GM19099 (cell line): ENCODE data around the gene GHR.

Experiments
- POLR2A ChIP-seq: IDR thresholded peaks from 3 replicates; pipeline ENCODE4 v1.6.1; 2011; ENCODE audit warnings: low read depth; ENCODE audit not compliant: insufficient read length; ENCODE audit errors: extremely low read depth

GHR gene

DNA sequence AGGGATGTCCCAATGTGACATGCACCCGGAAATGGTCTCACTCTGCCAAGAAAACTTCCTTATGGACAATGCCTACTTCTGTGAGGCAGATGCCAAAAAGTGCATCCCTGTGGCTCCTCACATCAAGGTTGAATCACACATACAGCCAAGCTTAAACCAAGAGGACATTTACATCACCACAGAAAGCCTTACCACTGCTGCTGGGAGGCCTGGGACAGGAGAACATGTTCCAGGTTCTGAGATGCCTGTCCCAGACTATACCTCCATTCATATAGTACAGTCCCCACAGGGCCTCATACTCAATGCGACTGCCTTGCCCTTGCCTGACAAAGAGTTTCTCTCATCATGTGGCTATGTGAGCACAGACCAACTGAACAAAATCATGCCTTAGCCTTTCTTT lies 295.8 kb downstream of the GHR start:
- TF ChIP-seq POLR2A, result no peak

DNA sequence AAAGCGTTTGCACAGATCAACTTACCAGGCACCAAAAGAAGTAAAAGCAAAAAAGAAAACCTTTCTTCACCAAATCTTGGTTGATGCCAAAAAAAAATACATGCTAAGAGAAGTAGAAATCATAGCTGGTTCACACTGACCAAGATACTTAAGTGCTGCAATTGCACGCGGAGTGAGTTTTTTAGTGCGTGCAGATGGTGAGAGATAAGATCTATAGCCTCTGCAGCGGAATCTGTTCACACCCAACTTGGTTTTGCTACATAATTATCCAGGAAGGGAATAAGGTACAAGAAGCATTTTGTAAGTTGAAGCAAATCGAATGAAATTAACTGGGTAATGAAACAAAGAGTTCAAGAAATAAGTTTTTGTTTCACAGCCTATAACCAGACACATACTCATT lies 297.0 kb downstream of the GHR start:
- TF ChIP-seq POLR2A, result no peak

DNA sequence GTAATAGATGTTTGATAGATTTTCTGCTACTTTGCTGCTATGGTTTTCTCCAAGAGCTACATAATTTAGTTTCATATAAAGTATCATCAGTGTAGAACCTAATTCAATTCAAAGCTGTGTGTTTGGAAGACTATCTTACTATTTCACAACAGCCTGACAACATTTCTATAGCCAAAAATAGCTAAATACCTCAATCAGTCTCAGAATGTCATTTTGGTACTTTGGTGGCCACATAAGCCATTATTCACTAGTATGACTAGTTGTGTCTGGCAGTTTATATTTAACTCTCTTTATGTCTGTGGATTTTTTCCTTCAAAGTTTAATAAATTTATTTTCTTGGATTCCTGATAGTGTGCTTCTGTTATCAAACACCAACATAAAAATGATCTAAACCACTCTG lies 298.2 kb downstream of the GHR start:
- TF ChIP-seq POLR2A, result no peak

DNA sequence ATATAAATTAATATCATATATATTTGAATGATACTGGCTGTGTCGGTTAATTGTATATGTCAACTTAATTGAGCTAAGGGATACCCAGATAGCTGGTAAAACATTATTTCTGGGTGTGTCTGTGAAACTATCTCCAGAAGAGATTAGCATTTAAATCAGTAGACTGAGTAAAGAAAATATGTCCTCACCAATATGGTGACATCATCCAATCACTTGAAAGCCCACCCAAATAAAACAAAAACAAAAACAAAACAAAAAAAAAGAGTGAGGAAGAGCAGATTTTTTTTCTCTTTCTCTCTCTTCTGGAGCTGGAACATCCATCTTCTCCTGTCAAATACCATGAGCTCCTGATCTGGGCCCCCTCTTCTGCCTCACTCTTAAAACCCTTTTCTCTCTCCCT lies 317.7 kb downstream of the GHR start:
- no peak for TF ChIP-seq POLR2A

DNA sequence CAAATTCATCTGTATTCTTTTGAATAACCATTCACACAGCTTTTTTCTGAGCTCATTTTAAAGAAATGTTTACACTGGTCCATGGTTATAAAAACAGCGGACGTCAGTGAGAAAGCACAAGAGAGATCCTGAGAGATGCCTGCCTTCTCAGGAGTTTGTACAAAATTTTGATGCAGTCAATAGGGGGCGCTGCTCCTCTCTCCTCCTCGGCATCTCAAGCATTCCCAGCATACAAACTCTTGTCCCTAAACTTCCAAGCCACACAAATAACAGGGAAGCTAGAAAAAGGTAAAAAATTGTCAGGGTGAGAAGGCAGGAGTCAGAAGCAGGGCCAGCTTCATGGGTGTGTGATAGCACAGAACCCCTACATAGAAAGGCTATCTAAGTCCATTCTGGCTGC lies 322.2 kb downstream of the GHR start:
- TF ChIP-seq POLR2A, result no peak

DNA sequence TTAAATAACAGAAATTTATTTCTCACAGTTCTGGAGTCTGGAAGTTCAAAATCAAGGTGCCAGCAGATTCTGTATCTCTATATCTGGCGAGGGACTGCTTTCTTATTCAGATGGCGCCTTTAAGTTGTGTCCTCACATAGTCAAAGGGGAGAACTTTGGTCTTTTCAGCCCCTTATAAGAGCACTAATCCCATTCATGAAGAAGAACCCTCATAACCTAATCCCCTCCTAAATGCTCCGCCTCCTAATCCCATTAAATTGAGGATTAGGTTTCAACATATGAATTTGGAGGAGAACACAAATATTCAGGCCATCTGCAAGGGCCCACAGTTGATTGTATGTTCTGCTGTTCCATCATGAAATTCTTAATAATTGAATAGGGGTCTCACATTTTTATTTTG lies 322.6 kb downstream of the GHR start:
- TF ChIP-seq POLR2A, result no peak

DNA sequence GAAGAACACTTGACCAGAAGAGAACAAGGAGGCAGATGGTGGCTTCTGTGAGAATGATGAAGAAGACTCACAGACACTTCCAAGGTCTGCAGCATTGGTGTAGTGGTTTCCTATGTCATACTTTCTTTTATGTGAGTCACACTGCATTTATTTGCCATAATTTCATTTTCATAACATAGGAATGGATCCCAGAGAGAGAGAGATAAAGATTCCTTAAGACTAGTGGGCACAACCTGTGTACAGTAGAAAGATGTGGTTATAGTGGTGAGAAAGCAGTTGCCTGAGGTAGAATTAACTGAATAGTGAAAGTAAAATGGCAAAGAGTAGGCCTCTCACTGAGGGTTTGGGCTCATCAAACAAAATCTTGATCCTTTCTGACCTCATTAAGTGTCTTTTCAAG lies 325.8 kb downstream of the GHR start:
- no peak for TF ChIP-seq POLR2A

DNA sequence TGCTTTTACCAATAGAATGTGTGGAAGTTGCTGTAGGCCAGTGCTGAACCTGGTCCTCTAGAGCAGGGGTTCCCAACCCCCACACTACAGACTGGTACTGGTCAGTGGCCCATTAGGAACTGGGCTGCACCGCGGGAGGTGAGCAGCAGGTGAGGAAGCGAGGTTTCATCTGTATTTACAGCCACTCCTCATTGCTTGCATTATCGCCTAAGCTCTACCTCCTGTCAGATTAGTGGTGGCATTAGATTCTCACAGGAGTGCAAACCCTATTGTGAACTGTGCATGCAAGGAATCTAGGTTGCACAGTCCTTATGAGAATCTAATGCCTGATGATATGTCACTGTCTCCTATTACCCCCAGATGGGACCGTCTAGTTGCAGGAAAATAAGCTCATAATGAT lies 327.3 kb downstream of the GHR start:
- TF ChIP-seq POLR2A, result no peak

DNA sequence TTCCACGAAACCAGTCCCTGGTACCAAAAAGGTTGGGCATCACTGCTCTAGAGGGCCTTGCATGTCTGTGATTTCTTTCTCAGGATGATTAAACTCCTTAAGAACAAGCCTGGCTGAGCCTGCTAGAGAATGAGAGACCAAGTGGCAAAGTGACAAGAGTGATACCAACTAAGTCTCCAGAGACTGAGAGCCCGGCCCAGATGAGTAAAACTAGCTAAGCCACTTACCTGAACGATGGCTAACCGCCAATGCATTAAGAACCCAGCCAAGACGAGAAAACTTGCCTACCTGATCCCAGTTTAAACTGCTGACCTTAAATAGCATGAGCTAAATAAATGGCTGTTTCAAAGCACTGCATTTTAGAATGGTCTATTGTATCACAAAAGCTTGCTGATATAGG lies 327.8 kb downstream of the GHR start:
- no peak for TF ChIP-seq POLR2A

DNA sequence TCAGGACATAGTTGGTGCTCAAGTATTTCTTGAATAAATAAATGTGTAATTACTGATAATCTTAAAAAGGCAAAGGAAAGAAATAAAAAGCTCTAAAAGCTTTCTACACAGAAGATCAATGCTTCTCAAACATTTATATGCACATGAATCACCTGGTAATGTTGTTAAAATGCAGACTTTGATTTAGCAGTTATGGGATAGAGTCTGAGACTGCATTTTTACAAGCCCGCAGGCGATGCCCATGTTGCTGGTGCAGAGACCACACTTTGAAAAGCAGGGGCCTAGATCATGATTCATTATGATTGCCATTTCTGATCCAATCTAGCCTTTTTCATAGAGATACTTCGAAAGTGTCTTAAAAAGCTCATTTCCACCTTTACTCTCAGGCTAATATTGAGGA lies 329.9 kb downstream of the GHR start:
- no peak for TF ChIP-seq POLR2A

DNA sequence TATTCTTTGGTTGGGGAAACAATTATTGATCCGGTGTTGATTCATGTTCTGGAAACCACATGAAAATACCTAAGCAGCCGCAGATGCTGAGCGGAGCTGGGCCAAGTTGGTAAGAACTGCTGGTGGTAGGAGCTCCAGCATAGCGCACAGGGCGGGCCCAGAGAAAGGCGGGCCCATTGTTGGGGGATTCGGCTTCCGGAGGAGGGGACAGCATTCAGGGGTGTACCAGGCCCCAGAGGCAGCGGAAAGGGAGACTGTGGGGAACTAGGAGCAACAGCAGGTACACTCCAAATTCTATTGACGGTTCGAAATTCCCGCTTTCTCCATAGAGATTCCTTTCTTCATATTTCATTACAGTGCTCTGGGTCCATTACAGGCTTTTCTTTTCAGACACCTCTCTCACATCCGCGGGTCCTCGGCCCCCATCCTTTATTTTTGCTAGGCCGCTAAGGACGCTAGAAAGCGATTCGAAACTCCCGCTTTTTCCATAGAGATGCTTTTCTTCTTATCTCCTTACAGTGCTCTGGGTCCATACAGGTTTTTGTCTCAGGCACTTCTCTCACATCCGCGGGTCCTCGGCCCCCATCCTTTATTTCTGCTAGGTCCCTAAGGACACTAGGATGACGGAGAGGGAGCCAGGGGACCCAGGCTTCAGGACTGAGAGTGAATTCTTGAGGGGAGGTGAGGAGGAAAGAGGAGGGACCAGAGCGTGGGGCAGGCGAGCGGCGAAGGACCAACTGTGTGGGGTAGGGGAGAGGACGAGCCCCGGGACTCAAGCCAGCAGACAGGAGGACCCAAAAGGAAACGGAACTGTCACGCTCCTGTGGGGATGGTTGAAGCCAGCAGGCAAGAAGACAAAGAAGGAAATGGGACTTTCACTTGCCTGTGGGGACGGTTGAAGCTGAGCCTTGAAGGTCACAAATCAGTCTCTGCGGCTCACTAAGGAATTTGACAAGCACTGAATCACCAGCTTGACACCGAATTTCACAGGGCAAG lies 333.7 kb downstream of the GHR start, which contains the start of gene CCDC152:
Gene CCDC152 (plus strand): TSS at position 213 of the 996 bp plus-strand sequence. CDS start 2,304 bp downstream, outside the sequence.
- peak; percentile 49 for TF ChIP-seq POLR2A

DNA sequence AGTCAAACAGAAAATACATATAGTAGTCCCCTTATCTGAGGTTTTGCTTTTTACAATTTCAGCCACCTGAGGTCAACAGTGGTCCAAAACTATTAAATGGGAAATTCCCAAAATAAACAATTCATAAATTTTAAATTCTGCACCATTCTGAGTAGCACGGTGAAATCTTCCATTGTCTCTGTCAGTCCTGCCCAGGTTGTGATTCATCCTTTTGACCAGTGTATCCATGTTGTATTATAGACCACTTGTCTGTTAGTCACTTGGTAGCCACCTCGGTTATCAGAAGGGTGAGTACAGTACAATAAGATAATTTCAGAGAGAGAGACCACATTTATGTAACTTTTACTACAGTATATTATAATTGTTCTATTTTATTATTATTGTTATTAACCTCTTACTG lies 336.2 kb downstream of the GHR start:
- no peak for TF ChIP-seq POLR2A

DNA sequence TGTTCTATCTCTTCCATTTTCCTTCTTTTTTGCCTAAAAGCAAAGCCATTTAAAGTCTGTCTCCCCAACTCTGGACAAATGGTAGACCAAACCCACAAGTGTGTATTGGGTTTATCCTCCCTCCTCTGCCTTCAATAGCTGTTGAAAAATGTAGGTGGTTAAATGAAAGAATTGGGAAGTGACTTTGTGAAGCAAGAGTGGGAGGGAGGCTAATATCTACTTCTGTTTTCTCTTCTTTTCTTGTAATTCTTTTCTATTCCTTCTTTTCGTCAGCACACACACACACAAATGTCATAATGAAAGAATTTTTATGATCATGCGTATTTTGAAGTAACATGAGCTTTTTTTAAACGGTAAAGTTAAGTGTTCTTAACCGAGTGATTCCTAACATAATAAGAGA lies 337.2 kb downstream of the GHR start:
- TF ChIP-seq POLR2A, result no peak

DNA sequence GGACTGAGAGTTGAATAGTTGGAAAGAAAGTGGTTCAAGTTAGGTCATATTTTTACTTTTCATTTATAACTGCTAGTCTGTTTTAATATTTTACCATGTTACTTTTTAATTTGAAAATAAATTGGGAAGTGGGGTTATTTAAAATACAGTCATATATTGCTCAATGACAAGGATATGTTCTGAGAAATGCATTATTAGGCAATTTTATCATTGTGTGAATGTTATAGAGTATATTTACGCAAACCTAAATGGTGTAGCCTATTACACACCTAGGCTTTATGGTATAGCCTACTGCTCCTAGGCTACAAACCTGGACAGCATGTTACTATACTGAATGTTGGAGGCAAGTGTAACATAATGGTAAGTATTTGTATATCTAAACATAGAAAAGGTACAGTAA lies 338.6 kb downstream of the GHR start:
- no peak for TF ChIP-seq POLR2A

DNA sequence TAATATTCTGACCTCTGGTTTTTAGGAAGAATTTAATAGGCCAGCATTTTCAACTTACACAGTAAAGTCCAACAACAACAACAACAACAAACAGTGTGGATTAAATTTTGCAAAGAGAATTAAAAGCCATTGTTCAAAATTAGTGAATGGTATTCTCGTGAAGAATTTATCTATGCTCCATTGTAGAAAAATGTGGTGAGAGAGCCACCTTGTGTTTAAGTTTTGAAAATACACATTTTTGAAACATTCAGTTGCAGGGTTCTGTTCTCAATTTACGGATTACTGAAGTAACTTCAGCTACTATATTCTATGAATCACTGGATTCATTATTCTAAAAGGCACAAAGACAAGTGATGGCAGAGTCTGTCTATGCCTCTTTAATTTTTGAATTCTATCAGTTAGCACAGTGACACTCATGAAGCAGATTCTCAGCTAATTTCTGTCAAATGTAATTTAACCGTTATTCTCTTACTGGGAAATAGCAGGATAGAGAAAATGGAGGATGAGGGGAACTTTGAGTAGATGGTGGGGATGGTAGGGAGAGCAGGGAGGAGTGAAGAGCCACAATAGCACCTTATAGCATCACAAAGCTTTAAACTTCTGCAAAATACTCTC lies 344.4 kb downstream of the GHR start:
- TF ChIP-seq POLR2A, result no peak

DNA sequence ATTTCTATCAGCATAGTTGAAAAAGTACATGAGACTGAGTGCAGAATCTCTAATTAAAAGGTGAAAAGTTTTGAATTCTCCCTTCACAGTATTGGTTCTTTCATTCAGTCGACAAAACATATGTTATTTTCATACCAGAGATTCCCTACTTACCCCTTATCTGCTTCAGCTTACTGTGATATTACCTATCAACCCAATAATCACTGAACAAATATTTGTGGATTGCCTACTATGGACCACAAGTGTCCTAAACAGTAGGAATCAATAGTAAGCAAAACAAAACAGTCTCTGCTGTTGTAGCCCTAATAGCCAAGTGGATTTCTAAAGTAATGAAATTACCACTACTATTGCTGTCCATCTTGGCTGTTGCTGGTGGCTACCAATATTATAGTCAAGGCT lies 344.9 kb downstream of the GHR start:
- TF ChIP-seq POLR2A, result no peak
